GM19438 (cell line): ENCODE measurements around the gene CD6.

Experiments
- ATAC-seq: cut with Tn5 transposase; IDR thresholded peaks from one replicate; pipeline ENCODE4 v1.9.1; 2021; ENCODE audit warnings: low read depth; ENCODE audit not compliant: unreplicated experiment

The CD6 gene

GRCh38 chr11:60982184-60982583 is 10.7 kb downstream of the CD6 start:
- ATAC-seq: no peak

DNA sequence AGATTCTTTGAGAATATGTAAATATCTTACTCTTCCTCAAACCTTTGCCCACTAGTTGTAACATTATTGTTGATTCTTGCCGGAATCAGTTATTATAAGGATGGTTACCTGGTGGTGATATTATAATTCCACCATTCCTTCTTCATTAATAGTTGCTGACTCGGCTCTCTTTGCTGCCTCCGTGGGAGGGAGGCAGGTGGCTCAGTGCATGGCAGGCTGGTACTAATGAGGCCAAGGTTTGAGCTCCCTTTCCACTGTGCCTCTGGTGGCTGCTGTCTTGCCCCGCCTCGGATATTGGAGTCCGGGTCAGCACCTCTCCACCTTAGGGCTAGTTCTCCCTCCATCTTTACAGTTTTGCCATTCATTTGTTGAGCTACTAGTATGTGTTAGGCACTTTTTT is 12.7 kb downstream of the CD6 start:
- no peak for ATAC-seq

DNA sequence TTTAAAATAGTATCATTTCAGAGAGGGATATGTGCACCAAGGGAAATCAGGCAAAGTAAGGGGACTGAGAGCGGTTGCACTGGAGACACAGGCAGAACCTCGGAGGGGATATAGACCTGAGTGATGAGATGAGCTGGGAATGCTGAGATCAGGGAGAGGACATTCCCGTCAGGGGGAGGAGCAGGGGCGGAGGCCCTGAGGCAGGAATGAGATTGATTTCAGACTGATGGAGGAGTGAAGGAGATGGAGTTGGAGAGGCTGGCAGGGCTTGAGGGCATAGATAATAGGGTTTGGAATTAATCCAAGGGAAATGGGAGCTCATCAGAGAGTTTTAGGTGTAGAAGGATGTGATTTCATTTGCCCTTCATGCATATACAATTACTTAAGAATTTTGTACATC is 13.2 kb downstream of the CD6 start:
- no peak for ATAC-seq

- no peak for ATAC-seq
Observed at GRCh38 chr11:60985501-60985900, 14.0 kb downstream of the CD6 start.

- no peak for ATAC-seq
Observed at GRCh38 chr11:60985991-60986915, 14.8 kb downstream of the CD6 start.

DNA sequence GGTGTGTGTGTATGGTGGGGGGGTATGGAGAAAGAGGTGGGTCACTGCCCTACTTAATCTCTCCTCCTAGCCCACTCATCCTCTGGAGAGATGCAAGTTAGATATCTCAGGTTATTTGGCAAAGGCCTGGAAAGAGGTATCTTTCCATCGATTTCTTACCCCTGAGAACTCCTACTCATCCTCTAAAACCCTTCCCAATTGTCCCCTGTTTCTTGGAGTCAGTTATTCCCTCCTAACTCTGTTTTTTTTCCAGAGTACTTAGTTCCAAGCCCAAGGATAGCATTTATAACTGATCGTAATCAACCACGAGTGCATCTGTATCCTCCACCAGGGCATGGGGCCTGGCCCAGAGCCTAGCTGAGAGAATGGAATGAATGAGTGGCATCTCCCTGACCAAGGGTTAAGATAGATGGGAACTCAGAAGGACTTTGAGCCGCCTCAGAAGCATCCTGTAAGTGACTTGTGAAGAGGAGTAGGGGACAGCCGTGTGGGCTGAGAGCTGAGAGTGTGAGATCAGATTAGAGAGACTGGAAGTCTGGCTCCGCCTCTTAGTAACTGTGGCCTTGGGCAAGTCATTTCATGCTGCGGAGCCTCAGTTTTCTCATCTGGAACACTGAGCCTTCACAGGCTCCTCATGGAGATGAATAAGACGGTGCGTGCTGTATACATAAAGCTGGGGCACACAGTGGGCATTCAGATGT is 16.2 kb downstream of the CD6 start:
- no peak for ATAC-seq

DNA sequence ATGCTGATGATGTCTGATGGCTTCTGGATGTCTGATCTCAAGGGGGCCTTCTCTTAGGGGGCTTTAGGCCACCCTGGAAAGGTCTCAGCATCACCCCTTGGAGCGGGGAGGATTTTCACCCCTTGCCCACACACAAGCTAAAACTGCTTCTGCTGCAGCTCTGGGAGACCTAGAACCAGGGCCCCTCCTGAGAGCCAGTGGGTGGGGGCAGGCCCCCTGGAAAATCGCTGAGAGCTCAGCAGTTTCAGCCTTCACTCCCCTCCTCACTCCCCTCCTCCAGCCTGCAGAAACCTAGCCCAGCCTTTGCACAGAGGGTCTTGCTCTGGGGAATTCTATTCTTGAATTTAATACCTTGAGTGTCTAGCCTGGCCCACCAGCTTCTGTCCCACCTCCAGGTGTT is 17.2 kb downstream of the CD6 start:
- no peak for ATAC-seq

- no peak for ATAC-seq
Observed at GRCh38 chr11:60989093-60989650, 17.7 kb downstream of the CD6 start.

DNA sequence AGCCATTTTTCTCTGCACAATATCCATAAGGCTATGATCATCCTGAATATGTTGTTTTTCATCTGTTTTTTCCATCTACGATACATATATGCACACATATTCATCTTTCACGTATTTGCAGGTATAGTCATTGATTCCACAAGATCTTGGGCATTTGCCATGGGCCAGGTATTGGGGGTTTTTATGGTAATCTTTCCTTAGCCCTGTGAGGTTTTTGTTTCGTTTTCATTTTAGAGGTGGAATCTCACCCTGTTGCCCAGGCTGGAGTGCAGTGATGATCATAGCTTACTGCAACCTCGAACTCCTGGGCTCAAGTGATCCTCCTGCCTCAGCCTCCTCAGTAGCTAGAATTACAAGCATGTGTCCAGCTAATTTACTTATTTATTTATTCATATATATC is 20.0 kb downstream of the CD6 start:
- no peak for ATAC-seq

DNA sequence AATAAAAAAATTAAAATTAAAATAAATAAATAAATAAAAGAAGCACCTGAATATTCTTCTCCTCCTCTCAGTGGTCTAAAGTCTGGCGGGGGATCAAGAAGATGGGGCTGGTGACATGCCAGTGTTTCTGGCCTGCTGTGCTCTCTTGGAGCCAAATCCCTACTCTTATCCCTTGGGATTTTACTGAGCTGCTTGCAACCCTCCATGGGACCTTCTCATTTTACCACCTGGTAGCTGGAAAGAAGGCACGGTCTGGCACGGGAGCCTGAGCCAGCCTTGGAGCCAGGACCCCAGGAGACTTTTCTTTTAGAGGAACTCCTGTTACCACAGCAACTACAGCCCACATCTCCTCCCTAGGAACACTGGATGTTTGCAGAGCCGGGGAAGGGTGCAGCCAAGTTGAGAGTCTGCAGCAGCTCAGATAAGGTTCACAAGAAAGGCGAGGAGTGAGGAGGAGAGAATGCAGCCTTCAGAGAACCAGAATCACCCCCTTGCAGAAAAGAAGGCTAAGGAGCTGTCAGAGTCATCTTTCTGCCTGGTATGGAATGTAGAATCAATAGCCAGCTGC is 21.4 kb downstream of the CD6 start:
- ATAC-seq: no peak

GRCh38 chr11:60993615-60994014 is 22.1 kb downstream of the CD6 start:
- no peak for ATAC-seq

DNA sequence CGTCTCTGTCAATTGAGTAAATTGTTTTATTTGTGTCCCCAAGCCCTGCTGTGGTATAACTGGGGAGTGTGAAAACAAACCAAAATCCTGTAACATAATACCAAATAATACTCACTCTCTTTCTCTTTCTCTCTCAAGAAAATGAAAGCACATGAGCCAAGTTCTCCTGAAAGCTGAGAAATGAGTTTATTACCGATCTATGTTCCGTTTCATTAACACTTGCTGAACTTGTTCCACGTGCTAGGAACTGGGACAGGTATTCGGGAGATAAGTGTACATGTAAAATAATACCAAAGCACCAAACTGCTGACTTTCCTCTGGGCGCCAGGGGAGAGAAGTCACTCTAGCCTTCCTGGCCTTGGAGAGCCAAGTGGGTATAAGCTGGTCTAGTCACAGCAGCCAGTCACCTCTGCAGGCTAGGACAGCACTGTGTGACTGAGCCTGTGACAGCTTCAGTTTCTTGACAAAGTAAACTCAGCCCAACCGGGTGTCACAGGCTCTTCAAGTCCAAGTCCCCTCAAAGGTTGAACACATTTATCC is 23.1 kb downstream of the CD6 start:
- ATAC-seq: no peak

- no peak for ATAC-seq
Observed at GRCh38 chr11:60995798-60996197, 24.3 kb downstream of the CD6 start.

GRCh38 chr11:60996381-60997138 is 25.1 kb downstream of the CD6 start:
- ATAC-seq: no peak

DNA sequence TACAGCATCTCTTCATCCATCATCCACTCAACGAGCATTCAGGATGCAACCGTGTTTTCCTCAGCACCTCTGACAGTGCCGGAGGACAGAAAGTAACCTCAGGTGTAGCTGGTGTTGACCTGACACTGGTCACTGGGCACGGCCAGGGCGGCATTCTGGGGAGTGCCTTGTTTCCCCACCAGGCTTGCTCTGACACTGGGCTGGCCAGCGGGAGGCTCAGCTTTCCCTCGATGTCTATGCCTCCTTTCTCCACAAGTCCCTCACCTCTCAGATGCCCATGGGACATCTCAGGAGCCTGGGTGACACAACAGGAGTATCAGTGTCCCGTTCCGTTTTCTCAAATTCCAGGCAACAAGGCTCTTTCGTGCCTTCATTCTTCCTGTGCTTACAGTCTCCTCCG is 28.9 kb downstream of the CD6 start:
- ATAC-seq: no peak

GRCh38 chr11:61001931-61002330 is 30.5 kb downstream of the CD6 start:
- no peak for ATAC-seq

GRCh38 chr11:61002598-61002997 is 31.1 kb downstream of the CD6 start:
- ATAC-seq: no peak

DNA sequence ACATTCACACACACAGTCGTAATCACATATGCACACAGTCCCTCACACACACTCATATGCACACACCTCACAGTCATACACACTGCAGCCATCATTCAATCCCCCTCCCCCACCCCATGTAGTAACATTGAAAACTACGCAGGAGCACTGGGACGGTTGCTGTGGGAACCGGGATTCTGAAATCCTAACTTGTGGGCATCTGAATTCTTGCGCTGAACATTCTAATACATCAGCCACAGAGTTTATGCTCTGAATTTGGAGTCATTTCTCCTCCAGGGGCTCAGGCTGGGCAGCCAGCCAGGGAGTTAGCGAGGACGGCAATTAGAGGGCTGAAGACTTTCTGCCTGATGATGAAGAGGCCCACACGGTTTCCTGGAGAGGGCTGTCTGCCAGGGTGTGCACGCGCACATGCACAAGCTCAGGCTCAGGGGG is 32.7 kb downstream of the CD6 start:
- ATAC-seq: no peak

DNA sequence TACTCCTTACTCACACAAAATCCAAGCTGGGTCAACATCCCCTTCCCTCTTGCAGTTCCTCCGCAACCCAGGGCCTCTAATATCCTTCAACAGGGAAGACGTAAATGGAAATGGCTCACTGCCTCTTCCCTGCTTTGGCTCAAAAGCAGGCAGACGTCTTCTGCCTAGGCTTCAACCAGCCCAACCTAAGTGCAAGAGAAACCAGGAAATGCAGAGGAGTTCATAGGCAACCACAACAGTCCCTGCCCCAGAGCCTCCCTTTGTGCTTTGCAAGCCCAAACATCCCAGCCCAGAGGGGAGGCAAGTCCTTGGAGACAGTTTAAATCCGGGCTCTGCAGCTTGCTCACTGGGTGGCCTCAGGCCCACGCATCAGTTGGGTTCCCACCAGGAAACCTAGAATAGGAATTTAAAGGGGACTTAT is 33.3 kb downstream of the CD6 start:
- no peak for ATAC-seq

DNA sequence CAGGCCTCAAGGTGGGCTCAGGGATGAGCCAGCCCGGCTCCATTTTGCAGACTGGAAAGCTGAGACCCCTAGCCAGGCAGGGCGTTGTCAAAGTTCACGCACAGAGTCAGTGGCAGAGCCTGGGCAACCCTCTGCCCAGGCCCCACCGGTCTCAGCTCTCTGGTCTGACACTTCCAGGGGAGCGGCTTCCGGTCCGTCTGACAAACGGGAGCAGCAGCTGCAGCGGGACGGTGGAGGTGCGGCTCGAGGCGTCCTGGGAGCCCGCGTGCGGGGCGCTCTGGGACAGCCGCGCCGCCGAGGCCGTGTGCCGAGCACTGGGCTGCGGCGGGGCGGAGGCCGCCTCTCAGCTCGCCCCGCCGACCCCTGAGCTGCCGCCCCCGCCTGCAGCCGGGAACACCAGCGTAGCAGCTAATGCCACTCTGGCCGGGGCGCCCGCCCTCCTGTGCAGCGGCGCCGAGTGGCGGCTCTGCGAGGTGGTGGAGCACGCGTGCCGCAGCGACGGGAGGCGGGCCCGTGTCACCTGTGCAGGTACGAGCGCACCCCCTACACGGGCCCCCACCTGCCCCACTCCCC is 36.0 kb downstream of the CD6 start:
- ATAC-seq: no peak
